IPS DF 19.7 (cell line): ENCODE results near the gene P3R3URF.
"Not testable (repeated sequence)": the region's sequence is repeated elsewhere in the genome, so short reads cannot be mapped to it uniquely, and the experiment has no call there.

ENCODE experiments used
- DNase-seq: peaks from one replicate; pipeline ENCODE4 v3.0.0-alpha.2; 2013; ENCODE audit warnings: low read depth, low spot score

The P3R3URF gene

GRCh38 chr1:46176211-46176865 lies at the start of gene P3R3URF:
Gene P3R3URF (minus strand): TSS chr1:46176488. CDS start chr1:46176471, 17 bp downstream.
- DNase-seq: no peak

DNA sequence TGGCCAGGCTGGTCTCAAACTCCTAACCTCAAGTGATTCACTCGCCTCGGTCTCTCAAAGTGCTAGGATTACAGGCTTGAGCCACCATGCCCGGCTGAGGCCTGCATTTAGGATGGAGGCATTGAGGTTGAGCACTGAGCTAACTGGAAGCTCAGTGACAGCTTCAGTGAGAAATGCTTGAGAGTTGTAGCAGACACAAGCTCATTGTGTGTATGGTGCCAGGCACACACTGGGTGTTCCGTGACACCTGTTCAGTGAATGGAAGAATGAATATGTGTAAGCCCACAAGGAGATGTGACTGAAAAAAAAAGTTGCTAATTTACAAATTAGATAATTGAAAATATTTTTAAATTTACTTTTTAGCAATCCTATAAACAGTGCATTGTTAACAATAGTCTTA lies 48.7 kb upstream of the P3R3URF start:
- no peak for DNase-seq

- no peak for DNase-seq
Measured at GRCh38 chr1:46223472-46223943, 47.2 kb upstream of the P3R3URF start.

DNA sequence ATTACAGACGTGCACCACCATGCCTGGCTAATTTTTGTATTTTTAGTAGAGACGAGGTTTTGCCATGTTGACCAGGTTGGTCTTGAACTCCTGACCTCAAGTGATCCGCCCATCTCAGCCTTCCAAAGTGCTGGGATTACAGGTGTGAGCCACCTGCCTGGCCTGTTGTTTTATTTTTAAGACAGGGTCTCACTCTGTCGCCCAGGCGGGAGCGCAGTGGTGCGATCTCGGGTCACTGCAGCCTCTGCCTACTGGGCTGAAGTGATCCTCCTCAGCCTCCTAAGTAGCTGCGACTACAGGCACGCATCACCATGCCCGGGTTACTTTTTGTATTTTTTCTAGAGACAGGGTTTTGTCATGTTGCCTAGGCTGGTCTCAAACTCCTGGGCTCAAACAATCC lies 46.8 kb upstream of the P3R3URF start:
- not testable (repeated sequence) for DNase-seq

- no peak for DNase-seq
Measured at GRCh38 chr1:46221749-46222148, 45.5 kb upstream of the P3R3URF start.

DNA sequence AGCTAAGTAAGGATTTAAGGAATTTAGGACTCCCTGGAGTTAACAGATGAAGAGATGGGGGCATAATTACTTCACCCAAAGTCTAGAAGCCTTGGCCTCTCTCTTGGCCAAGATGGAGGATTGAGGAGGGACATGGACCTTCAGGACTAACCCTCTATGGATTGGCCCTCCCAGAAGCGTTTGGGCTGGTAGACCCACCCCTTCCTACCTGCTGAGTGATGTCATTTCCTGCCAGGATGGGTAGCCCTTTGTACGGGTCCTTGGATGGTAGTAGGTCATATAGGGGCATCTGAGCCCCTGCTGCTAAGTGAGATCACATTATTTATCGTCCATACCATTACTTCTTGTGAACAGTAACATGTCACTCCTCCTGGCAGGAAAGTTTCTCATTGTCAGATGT lies 44.5 kb upstream of the P3R3URF start:
- DNase-seq: no peak

GRCh38 chr1:46219551-46220520 lies 43.5 kb upstream of the P3R3URF start:
- DNase-seq: no peak

GRCh38 chr1:46218443-46218842 lies 42.2 kb upstream of the P3R3URF start:
- no peak for DNase-seq

- DNase-seq: no peak
Measured at GRCh38 chr1:46215504-46215903, 39.2 kb upstream of the P3R3URF start.

- DNase-seq: no peak
Measured at GRCh38 chr1:46211051-46211450, 34.8 kb upstream of the P3R3URF start.

DNA sequence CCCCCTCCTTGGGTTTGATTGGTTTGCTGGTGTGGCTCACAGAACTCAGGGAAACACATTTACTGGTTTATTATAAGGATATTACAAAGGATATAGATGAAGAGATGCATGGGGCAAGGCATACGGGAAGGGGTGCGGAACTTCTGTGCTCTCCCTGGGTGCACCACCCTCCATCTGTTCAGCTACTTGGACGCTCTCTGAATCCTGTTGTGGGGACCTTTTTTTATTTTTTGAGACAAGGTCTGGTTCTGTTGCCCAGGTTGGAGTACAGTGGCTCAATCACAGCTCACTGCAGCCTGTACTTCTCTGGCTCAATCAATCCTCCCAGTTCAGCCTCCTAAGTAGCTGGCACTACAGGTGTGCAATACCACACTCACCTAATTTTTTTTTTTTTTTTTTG lies 34.3 kb upstream of the P3R3URF start:
- DNase-seq: no peak

- no peak for DNase-seq
Measured at GRCh38 chr1:46206399-46206798, 30.1 kb upstream of the P3R3URF start.

- no peak for DNase-seq
Measured at GRCh38 chr1:46205791-46206190, 29.5 kb upstream of the P3R3URF start.

- no peak for DNase-seq
Measured at GRCh38 chr1:46205141-46205540, 28.9 kb upstream of the P3R3URF start.

DNA sequence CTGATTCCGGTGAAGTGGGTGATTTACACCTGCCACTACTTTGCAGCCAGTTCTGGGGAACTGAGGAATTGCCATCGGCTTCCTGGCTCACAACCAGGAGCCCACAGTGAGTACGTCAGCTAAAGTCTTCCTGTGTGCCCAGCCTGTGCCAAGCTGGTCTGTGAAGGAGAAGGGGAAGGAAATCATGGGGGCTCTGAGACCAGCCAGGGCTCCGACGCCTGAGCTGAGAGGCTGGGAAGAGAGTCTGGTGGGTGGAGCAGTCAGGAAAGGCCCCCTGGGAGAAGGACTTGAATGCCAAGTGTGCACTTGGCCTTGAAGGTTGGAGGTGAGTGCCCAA lies 28.1 kb upstream of the P3R3URF start:
- DNase-seq: no peak

GRCh38 chr1:46203738-46204405 lies 27.6 kb upstream of the P3R3URF start:
- DNase-seq: no peak

- DNase-seq: no peak
Measured at GRCh38 chr1:46199233-46199749, 23.0 kb upstream of the P3R3URF start.

DNA sequence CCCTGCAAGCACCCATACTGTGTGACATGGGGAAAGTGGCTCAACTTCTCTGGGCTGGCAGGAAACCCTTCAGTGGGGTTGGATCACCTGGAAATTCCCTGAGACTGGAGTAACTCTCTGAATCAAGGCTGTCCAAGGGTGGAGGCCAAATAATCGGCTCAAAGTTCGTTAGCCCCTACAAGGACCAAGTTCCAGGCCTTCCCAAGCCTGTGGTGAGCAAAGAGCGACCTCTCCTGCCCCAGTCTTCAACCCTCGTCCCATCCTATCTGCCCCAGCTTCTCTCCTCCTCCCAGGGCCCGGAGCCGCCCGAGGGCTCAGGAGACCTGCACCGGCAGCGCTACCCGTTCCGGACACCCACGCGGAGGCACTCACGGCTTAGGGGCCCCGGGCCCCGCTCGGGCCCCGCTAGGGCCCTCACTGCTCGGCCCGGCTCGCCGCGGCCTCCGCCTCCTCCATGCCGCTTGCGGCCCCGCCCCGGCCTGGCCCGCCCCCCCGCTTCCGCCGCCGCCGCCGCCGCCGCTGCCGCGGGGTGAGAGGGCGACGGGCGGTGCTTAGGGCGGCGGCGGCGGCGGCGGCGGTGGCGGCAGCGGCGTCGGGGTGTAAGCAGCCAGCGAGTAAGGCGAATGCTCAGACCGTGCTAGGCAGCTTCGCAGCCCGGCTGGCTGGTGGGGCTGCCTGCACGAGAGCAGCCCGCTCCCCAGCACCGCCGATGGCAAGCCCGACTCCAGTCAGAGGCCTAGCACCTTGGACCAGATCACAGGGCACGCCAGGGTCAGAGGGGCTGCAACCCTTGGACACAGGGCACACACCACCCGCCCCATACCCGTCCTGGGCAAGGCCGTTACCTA lies 21.9 kb upstream of the P3R3URF start, which contains the start of gene POMGNT1:
Gene POMGNT1 (minus strand): TSS at position 471 of the 848 bp plus-strand sequence. CDS start 613 bp downstream, outside the sequence.
- no peak for DNase-seq

DNA sequence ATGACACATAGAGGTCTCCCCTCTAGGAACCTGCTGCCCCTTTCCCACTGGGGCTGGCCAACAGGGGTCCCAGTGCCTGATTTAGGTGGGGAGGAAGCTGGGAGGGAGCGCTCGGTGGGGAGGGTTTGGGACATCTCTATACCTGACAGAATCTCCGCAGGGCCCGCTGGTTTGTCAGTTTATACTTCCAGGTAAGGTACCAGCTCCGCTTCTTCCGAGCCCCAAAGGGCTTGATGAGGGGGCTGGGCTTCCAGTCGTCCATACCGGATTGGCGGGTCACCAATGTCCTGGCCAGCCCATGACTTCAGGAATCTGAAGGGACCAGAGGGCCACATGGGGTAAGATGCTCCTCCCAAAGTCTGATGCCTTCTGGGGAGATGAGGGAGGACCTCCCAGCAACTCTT lies 21.3 kb upstream of the P3R3URF start:
- no peak for DNase-seq

- DNase-seq: no peak
Measured at GRCh38 chr1:46196609-46197008, 20.3 kb upstream of the P3R3URF start.

- no peak for DNase-seq
Measured at GRCh38 chr1:46194641-46195193, 18.4 kb upstream of the P3R3URF start.
